IPS DF 6.9 (cell line): Measurements from ENCODE around the gene NHS.
A peak's percentile ranks its signal among the peaks of the same experiment; 100 is the strongest.

Source experiments
- DNase-seq: peaks from one replicate; pipeline ENCODE4 v3.0.0-alpha.2; 2013; ENCODE audit warnings: low read depth, low spot score
- H3K27ac ChIP-seq: one replicate; pipeline ENCODE4 v1.5.1; 2013; ENCODE audit warnings: low read length, control low read depth
- H3K27me3 ChIP-seq: 2 replicates; pipeline ENCODE4 v1.6.1; 2013; ENCODE audit warnings: mild to moderate bottlenecking, low read length; ENCODE audit not compliant: control insufficient read depth, insufficient read depth
- H3K36me3 ChIP-seq: 2 replicates; pipeline ENCODE4 v1.6.1; 2013; ENCODE audit warnings: low read length; ENCODE audit not compliant: control insufficient read depth, insufficient read depth
- H3K4me1 ChIP-seq: 2 replicates; pipeline ENCODE4 v1.6.1; 2013; ENCODE audit warnings: low read length; ENCODE audit not compliant: control insufficient read depth, insufficient read depth
- H3K4me3 ChIP-seq: 2 replicates; pipeline ENCODE4 v1.5.1; 2013; ENCODE audit warnings: mild to moderate bottlenecking, low read length
- H3K9me3 ChIP-seq: 2 replicates; pipeline ENCODE4 v1.6.1; 2013; ENCODE audit warnings: low read length, inconsistent platforms; ENCODE audit not compliant: control insufficient read depth, insufficient read depth
- WGBS: extraction: QIAGEN DNeasy Blood & Tissue Kit; methylation state at CpG from one replicate; pipeline ENCODE4 v1.1.7; 2013; ENCODE audit warnings: mixed read lengths, missing lambda C conversion rate; ENCODE audit not compliant: insufficient read length, insufficient coverage; 5-methylcytosine and 5-hydroxymethylcytosine counted together

The NHS gene

GRCh38 chrX:17643528-17643927, 268.5 kb downstream of the NHS start:
- no peak for DNase-seq
- H3K27me3 ChIP-seq: no peaks in the 10 kb centered on the region
- no peaks in the 10 kb centered on the region for H3K4me1 ChIP-seq
- no peaks in the 10 kb centered on the region for H3K9me3 ChIP-seq
- no peak overlapping the region for H3K4me3 ChIP-seq
- no peaks in the 10 kb centered on the region for H3K36me3 ChIP-seq
- H3K27ac ChIP-seq: no peak overlapping the region

DNA sequence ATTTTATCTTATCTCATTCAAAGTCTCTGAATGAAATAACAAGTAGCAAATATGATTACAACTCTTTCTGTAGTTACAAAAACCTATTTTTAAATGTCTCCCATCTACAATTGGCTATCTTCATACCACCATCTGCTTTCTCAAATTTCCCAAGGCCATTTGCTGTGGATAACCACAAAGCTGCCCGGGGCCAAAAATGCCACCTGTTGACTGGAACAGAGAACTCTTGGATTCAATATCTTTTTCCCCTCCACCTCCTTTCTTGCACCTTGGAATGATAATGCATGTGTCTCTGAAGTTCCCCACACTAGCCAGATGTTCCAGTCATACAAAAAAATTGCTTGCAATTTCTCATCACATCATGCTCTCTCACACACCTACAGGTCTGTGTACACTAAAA, 269.0 kb downstream of the NHS start:
- H3K4me3 ChIP-seq: no peak overlapping the region
- H3K27ac ChIP-seq: no peak overlapping the region
- no peak for DNase-seq
- no peaks in the 10 kb centered on the region for H3K4me1 ChIP-seq
- H3K9me3 ChIP-seq: no peaks in the 10 kb centered on the region
- WGBS: no CpG with 5 or more reads among the region's 1 CpG
- H3K36me3 ChIP-seq: no peaks in the 10 kb centered on the region
- no peaks in the 10 kb centered on the region for H3K27me3 ChIP-seq

DNA sequence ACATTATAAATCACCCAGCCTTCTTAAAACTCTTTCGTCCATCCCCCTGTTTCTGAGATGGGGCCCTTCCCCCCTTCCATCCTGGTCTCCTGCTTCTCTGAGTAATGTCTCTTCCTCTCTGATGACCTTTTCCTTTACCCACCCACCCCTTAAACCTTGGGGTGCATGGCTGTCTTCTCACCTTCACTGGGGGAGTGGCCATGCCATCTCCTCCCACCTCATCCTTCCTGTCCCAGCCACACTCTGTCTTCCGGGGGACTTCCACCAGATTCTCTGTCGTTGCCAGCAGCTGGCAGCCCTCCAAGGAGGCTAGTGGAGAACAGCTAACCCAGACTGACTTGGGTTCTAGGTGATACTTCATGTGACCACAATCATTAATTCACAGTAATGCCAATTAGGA, 279.1 kb downstream of the NHS start:
- H3K36me3 ChIP-seq: no peaks in the 10 kb centered on the region
- WGBS: no CpG with 5 or more reads among the region's 3 CpGs

GRCh38 chrX:17655211-17656034, 280.4 kb downstream of the NHS start:
- Histone ChIP-seq H3K4me3 (peak overlapping the region; percentile 30; the same call in 1 of the 2 replicates), H3K4me1 (no peaks in the 10 kb centered on the region), H3K36me3 (no peaks in the 10 kb centered on the region), H3K9me3 (no peaks in the 10 kb centered on the region), H3K27me3 (peaks cover 8% of the 10 kb centered on the region; the same call in 1 of the 2 replicates), H3K27ac (no peak overlapping the region)
- DNase-seq: no peak
- no CpG with 5 or more reads among the region's 48 CpGs for WGBS

More for the DNA sequence above, 279.1 kb downstream of the NHS start:
- Histone ChIP-seq H3K27ac (no peak overlapping the region), H3K4me3 (no peak overlapping the region), H3K4me1 (no peaks in the 10 kb centered on the region), H3K27me3 (peaks cover 8% of the 10 kb centered on the region; the same call in 1 of the 2 replicates), H3K9me3 (no peaks in the 10 kb centered on the region)
- no peak for DNase-seq

DNA sequence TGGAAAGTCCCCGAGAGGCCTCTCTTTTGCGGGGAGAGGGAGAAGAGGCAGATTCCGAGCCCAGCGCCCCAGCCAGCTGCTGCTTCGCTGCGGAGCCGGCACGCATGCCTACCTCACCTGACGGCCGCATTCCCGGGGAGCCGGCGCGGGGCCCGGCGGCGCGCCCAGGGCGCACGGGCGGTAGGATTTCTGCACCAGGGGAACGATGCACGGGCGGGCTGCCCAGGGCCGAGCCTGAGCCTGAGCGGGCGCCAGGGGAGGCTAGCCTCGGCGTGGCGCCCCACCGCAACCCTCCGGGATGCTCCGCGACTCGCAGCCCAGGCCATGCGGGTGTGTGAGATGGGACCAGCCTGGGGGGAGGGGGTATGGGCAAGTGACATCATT, 281.0 kb downstream of the NHS start:
- Histone ChIP-seq H3K36me3 (no peaks in the 10 kb centered on the region), H3K27ac (no peak overlapping the region), H3K27me3 (peaks cover 8% of the 10 kb centered on the region; the same call in 1 of the 2 replicates), H3K9me3 (no peaks in the 10 kb centered on the region), H3K4me1 (no peaks in the 10 kb centered on the region), H3K4me3 (peak overlapping the region; percentile 19; the same call in 1 of the 2 replicates)
- WGBS: no CpG with 5 or more reads among the region's 36 CpGs
- no peak for DNase-seq

DNA sequence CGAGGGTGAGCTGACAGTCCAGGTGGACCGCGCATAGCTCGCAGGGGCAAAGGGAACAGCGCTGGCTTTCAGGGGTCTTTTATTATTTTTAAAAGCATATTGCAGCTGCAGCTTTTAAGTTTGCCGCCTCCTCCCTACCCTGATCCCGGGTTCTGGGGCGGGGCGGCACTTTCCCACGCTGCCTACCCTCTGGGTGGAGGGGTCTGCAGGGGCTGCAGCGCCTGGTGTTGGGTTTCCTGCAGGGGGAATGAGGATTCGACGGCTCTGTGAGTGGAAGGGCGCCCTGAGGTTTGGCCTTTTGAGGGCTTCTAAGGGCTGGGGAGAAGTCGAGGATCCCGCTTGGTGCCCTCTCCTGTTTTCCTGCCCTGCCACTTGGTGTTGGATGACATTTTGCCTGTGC, 281.6 kb downstream of the NHS start:
- peak overlapping the region; percentile 19; the same call in 1 of the 2 replicates for H3K4me3 ChIP-seq
- H3K9me3 ChIP-seq: no peaks in the 10 kb centered on the region
- no peak overlapping the region for H3K27ac ChIP-seq
- no peaks in the 10 kb centered on the region for H3K36me3 ChIP-seq
- no peak for DNase-seq
- WGBS: no CpG with 5 or more reads among the region's 16 CpGs
- peaks cover 8% of the 10 kb centered on the region; the same call in 1 of the 2 replicates for H3K27me3 ChIP-seq
- no peaks in the 10 kb centered on the region for H3K4me1 ChIP-seq

GRCh38 chrX:17662391-17662790, 287.4 kb downstream of the NHS start:
- no peaks in the 10 kb centered on the region for H3K27me3 ChIP-seq
- no CpG with 5 or more reads among the region's 3 CpGs for WGBS

GRCh38 chrX:17668929-17669328, 293.9 kb downstream of the NHS start:
- Histone ChIP-seq H3K27ac (no peak overlapping the region), H3K9me3 (no peaks in the 10 kb centered on the region), H3K27me3 (no peaks in the 10 kb centered on the region), H3K4me1 (no peaks in the 10 kb centered on the region), H3K4me3 (no peak overlapping the region), H3K36me3 (no peaks in the 10 kb centered on the region)
- no CpG with 5 or more reads among the region's 4 CpGs for WGBS
- no peak for DNase-seq

More at GRCh38 chrX:17662391-17662790, 287.4 kb downstream of the NHS start:
- Histone ChIP-seq H3K4me1 (no peaks in the 10 kb centered on the region), H3K9me3 (no peaks in the 10 kb centered on the region), H3K36me3 (no peaks in the 10 kb centered on the region), H3K4me3 (no peak overlapping the region), H3K27ac (no peak overlapping the region)
- DNase-seq: no peak

GRCh38 chrX:17669458-17669857, 294.5 kb downstream of the NHS start:
- H3K4me1 ChIP-seq: no peaks in the 10 kb centered on the region
- no peak for DNase-seq
- no CpG with 5 or more reads among the region's 2 CpGs for WGBS

GRCh38 chrX:17669891-17670290, 294.9 kb downstream of the NHS start:
- Histone ChIP-seq H3K36me3 (no peaks in the 10 kb centered on the region), H3K4me1 (no peaks in the 10 kb centered on the region), H3K27me3 (no peaks in the 10 kb centered on the region), H3K4me3 (no peak overlapping the region), H3K9me3 (no peaks in the 10 kb centered on the region), H3K27ac (no peak overlapping the region)
- no peak for DNase-seq
- no CpG with 5 or more reads among the region's 1 CpG for WGBS

More at GRCh38 chrX:17669458-17669857, 294.5 kb downstream of the NHS start:
- Histone ChIP-seq H3K36me3 (no peaks in the 10 kb centered on the region), H3K9me3 (no peaks in the 10 kb centered on the region), H3K27me3 (no peaks in the 10 kb centered on the region), H3K27ac (no peak overlapping the region), H3K4me3 (no peak overlapping the region)

GRCh38 chrX:17670874-17671273, 295.9 kb downstream of the NHS start:
- H3K4me1 ChIP-seq: no peaks in the 10 kb centered on the region
- no peak overlapping the region for H3K27ac ChIP-seq
- H3K36me3 ChIP-seq: no peaks in the 10 kb centered on the region
- H3K9me3 ChIP-seq: no peaks in the 10 kb centered on the region
- WGBS: no CpG with 5 or more reads among the region's 3 CpGs
- no peaks in the 10 kb centered on the region for H3K27me3 ChIP-seq
- H3K4me3 ChIP-seq: no peak overlapping the region
- no peak for DNase-seq
